GM18508 (cell line): Measurements from ENCODE around the gene FCRLA.
"Not testable (repeated sequence)": the region's sequence is repeated elsewhere in the genome, so short reads cannot be mapped to it uniquely, and the experiment has no call there.

ENCODE experiments used
- ATAC-seq: cut with Tn5 transposase; IDR thresholded peaks from one replicate; pipeline ENCODE4 v1.9.1; 2021; ENCODE audit warnings: moderate number of reproducible peaks; ENCODE audit not compliant: insufficient read depth, unreplicated experiment

FCRLA gene

DNA sequence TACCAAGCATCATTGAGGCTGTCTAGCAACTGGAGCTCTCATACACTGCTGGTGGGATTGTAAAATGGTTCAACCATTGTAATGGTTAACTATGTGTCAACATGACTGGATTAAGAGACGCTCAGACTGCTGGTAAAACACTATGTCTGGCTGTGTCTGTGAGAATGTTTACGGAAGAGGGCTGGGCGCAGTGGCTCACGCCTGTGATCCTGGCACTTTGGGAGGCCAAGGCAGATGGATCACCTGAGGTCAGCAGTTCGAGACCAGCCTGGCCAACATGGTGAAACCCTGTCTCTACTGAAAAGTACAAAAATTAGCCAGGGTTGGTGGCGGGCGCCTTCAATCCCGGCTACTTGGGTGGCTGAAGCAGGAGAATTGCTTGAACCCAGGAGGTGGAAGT is 4.8 kb upstream of the FCRLA start:
- no peak for ATAC-seq

- ATAC-seq: no peak
Observed at GRCh38 chr1:161705537-161705936, 1.5 kb upstream of the FCRLA start.

- ATAC-seq: no peak
Observed at GRCh38 chr1:161706113-161706481, 932 bp upstream of the FCRLA start.

DNA sequence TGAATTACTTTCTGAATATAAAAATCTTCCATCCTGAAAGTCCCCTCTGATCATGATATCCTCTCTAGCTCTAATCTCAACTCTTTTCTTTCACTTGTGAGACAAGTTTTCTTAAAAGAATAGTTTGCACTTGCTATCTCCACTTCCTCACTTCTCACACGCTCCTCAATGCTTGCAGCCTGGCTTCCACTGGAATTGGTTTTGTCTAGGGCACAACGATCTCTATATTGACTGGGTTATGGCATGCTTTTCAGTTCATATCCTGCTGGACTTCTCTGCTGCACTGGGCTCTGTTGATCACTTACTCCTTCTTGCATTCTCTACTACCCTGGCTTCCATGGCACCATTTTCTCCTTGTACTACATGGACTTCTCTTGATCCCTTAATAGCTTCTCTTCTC is 474 bp downstream of the FCRLA start:
- ATAC-seq: no peak

GRCh38 chr1:161709373-161709772 is 2.3 kb downstream of the FCRLA start:
- ATAC-seq: no peak

GRCh38 chr1:161710560-161710959 is 3.5 kb downstream of the FCRLA start:
- ATAC-seq: no peak

GRCh38 chr1:161718559-161719324 is 11.7 kb downstream of the FCRLA start:
- no peak for ATAC-seq

- no peak for ATAC-seq
Observed at GRCh38 chr1:161719325-161719611, 12.2 kb downstream of the FCRLA start.

GRCh38 chr1:161720422-161720821 is 13.4 kb downstream of the FCRLA start:
- ATAC-seq: no peak

GRCh38 chr1:161720956-161721737 is 14.1 kb downstream of the FCRLA start, which contains the start of gene FCRLB:
Gene FCRLB (plus strand): TSS chr1:161721544. CDS start chr1:161722673, 1,129 bp downstream.
- no peak for ATAC-seq

DNA sequence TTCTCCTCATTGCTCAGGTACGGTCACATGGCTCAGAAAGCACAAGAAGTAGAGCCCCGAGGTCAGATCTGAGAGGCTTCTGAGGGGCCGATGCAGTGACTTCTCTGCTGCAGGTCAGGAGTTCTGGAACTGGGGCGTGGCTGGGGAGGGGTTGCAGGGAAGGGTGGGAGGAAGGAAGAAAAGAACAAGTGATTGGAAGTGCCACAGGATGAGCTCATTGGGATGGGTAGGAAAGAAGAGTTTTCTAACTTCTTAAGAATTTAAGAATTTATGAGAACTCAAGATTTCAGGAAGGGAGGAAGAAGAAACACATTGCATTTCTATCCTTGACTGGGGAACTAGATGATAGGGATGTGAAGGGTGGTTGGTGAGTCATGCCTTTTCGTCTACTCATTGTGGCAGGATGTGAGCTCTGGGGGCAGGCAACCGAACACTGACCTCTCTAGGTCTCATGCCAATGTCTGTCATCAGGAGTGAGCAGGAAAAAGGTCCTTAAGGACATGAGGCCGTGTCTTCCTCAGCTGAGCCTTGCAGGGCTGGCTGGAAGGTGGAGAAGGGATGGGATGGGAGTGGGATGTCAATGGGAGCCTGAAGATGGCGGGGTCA is 14.8 kb downstream of the FCRLA start:
- ATAC-seq: no peak

- ATAC-seq: no peak
Observed at GRCh38 chr1:161722406-161722805, 15.4 kb downstream of the FCRLA start.

GRCh38 chr1:161723459-161724141 is 16.6 kb downstream of the FCRLA start:
- ATAC-seq: no peak

DNA sequence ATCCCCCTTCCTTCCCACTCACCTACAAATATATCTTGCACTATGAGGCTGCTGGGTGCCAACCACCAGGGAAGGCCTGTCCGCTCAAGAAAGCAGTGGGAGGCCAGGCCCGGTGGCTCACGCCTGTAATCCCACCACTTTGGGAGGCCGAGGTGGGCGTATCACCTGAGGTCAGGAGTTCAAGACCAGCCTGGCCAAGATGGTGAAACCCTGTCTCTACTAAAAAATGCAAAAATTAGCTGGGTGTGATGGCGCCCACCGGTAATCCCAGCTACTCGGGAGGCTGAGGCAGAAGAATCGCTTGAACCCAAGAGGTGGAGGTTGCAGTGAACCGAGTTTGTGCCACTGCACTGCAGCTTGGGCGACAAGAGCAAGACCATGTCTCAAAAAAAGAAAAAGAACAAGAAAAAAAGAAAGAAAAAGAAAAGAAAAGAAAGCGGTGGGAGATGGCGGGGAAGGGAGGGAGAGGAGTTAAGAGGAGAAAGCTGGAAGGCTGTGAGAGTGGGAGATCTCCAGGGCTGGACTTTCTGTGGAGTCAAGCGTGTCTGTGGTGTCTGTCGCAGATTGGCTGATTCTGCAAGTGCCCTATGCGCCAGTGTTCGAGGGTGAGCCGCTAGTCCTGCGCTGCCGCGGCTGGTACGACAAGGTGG is 18.4 kb downstream of the FCRLA start:
- ATAC-seq: not testable (repeated sequence)

DNA sequence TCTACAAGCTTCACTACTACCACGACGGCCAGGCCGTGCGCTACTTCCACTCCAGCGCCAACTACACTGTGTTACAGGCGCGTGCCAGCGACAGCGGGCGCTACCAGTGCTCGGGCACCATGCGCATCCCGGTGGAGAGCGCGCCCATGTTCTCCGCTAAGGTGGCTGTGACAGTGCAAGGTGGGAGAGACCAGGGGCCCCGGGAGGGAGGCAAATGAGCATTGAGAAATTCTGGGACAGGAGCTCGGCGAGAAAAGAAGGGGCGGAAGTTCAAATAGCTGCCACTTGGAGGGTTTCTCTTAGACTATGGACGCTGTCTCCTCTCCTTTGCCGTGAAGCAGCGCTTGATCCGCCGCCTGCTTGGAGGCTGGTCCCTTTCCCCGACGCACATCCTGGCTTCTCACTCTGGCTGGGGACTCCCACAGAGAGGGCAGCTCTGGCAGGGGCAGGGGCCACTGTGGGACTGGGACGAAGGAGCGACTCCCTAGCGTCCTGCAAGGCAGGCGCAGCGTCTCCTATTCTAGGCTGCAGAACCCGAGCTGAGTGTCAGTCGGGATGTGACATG is 19.0 kb downstream of the FCRLA start:
- no peak for ATAC-seq

GRCh38 chr1:161726473-161727255 is 19.6 kb downstream of the FCRLA start:
- ATAC-seq: no peak

DNA sequence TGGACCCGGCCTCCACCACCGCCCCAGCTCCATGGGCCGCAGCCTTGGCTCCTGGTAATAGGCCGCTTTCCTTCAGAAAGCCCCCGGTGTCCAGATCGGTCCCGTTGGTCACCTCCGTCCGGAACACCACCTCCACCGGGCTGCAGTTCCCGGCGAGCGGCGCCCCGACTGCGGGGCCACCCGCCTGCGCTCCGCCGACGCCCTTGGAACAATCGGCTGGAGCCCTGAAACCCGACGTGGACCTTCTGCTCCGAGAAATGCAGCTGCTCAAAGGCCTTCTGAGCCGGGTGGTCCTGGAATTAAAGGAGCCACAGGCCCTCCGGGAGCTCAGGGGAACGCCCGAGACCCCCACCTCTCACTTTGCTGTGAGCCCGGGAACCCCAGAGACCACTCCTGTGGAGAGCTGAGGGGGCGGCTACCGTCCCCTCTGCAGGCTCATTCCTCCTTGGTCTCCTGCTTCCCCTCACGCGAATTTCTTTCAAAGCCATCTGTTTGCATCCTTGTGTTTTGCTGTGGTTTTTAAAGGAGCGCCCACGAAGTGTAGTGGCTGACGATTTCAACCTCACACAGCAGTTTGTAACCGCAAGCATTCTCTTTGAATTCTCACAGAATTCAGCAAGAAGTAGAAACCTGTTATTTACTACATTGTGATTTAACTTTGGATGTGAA is 20.4 kb downstream of the FCRLA start:
- no peak for ATAC-seq

GRCh38 chr1:161728376-161729226 is 21.6 kb downstream of the FCRLA start:
- ATAC-seq: no peak
